Left lung (tissue), 10 donors: ENCODE measurements around the gene EPHB4. TPM values are rescaled to one million over a fixed set of nuclear protein-coding genes. Genes with fewer than 3 reads are reported as not detected.
A peak's percentile ranks its signal among the peaks of the same experiment; 100 is the strongest.
"Not testable (repeated sequence)": the region's sequence is repeated elsewhere in the genome, so short reads cannot be mapped to it uniquely, and the experiment has no call there.

Experiments used
- ATAC-seq: fragments of 200-7000 bp; cut with Tn5 transposase; one replicate; pipeline ENCODE4 v1.9.1; 2020; ENCODE audit warnings: moderate library complexity
- DNase-seq, 4 donors: peaks; one replicate each; pipeline ENCODE4 v3.0.0-alpha.2; 2013 to 2020
- H3K27ac ChIP-seq, 2 donors: fragments of 200-600 bp; sonication (generic) in 1 of 2; one replicate each; pipeline versions ENCODE4 v1.5.0 to v1.8.0; 2020 to 2021
- H3K27me3 ChIP-seq, 2 donors: fragments of 200-600 bp; sonication (generic) in 1 of 2; one replicate each; pipeline versions ENCODE4 v1.5.0 to v1.8.0; 2020 to 2021
- H3K36me3 ChIP-seq, 2 donors: fragments of 200-600 bp; sonication (generic) in 1 of 2; one replicate each; pipeline versions ENCODE4 v1.5.0 to v1.8.0; 2020 to 2021
- H3K4me1 ChIP-seq, 2 donors: fragments of 200-600 bp; one replicate each; pipeline ENCODE4 v1.8.0; 2021
- H3K4me3 ChIP-seq, 2 donors: fragments of 200-600 bp; sonication (generic) in 1 of 2; one replicate each; pipeline versions ENCODE4 v1.5.0 to v1.8.0; 2020 to 2021; ENCODE audit warnings: mild to moderate bottlenecking in 1 of 2
- H3K9me3 ChIP-seq, 2 donors: fragments of 200-600 bp; sonication (generic) in 1 of 2; one replicate each; pipeline versions ENCODE4 v1.5.0 to v1.8.0; 2020 to 2021
- intact Hi-C, 2 donors: fragments of 100-400 bp; cut with DNase I; formaldehyde crosslinking; loops; one replicate each; pipeline versions ENCODE4 v1.11.2 to v1.14.2; 2022
- polyA plus RNA-seq, 6 donors: library from polyadenylated mRNA; unstranded; fragments of 120-200 nt; gene quantifications; one replicate each; pipeline ENCODE4 v1.2.1, GENCODE V29; 2013; ENCODE audit not compliant: insufficient read length in 6 of 6
- total RNA-seq, 2 donors: library from RNA; stranded (reverse); fragmentation: NEBNext Ultra II Directional; extraction: Animal tissue kit (Norgen Biotek cat#: 25700); gene quantifications; one replicate each; pipeline ENCODE4 v1.2.1, GENCODE V29; 2021
- TF ChIP-seq, protein P1 (sequence below), 2 donors: fragments of 200-600 bp; sonication (generic) in 1 of 2; IDR thresholded peaks; one replicate each; pipeline versions ENCODE4 v1.5.0 to v1.8.0; 2021; ENCODE audit warnings: antibody characterized with exemption in 2 of 2
- donor health status: DM: no; HTN: yes; CAD: no.
- donor health status: DM: no; HTN: no; CAD: no.

Gene EPHB4
- total and polyA plus RNA-seq, 8 donors = 72.9 to 123 (median 98.8) TPM

DNA sequence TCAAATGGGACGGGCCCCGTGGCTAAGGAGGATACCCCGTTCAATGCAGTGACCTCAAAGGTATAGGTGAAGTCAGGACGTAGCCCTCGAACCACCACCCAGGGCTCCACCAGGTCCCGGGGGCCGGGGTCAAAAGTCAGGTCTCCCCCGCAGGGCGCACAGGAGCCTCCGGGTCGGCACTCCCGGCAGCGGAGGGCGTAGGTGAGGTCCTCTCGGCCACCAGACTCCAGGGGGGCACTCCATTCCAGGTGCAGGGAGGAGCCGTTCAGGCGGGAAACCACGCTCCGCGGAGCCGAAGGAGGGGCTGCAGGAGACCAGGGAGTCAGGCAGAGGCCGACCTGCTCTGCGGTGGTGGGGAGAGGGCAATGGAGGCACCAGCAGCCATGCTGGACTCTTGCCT lies 7.7 kb downstream of the EPHB4 start:
- Histone ChIP-seq H3K27ac (no peak overlapping the region), H3K4me1 (peaks cover 0 to 10% of the 10 kb centered on the region in 2 donors), H3K27me3 (no peaks in the 10 kb centered on the region), H3K9me3 (no peaks in the 10 kb centered on the region), H3K36me3 (peaks cover 0 to 93% of the 10 kb centered on the region in 2 donors), H3K4me3 (no peak overlapping the region)
- TF ChIP-seq, protein P1, sequence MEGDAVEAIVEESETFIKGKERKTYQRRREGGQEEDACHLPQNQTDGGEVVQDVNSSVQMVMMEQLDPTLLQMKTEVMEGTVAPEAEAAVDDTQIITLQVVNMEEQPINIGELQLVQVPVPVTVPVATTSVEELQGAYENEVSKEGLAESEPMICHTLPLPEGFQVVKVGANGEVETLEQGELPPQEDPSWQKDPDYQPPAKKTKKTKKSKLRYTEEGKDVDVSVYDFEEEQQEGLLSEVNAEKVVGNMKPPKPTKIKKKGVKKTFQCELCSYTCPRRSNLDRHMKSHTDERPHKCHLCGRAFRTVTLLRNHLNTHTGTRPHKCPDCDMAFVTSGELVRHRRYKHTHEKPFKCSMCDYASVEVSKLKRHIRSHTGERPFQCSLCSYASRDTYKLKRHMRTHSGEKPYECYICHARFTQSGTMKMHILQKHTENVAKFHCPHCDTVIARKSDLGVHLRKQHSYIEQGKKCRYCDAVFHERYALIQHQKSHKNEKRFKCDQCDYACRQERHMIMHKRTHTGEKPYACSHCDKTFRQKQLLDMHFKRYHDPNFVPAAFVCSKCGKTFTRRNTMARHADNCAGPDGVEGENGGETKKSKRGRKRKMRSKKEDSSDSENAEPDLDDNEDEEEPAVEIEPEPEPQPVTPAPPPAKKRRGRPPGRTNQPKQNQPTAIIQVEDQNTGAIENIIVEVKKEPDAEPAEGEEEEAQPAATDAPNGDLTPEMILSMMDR (IDR thresholded peaks at IDR 0.05) = no peak
- ATAC-seq = no peak
- intact Hi-C loops = no loop called here
- peak in 1 of 4 donors; percentile 61 for DNase-seq

DNA sequence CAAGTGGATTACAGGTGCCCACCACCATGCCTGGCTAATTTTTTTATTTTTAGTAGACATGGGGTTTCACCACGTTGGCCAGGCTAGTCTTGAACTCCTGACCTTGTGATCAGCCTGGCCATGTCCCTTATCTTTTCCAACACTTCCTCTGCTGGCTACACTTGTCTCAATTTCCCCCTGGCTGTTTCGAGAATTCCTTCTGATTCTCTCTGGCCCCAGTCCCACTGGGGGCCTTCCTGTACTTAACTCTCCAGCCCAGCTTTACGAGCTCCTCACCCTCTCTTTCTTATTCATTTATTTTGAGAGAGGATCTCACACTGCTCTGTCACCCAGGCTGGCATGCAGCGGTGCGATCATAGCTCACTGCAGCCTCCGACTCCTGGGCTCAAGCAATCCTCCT lies 8.5 kb downstream of the EPHB4 start:
- TF ChIP-seq, protein P1 (IDR thresholded peaks at IDR 0.05) = no peak
- Histone ChIP-seq H3K4me1 (peaks cover 0 to 7% of the 10 kb centered on the region in 2 donors), H3K4me3 (no peak overlapping the region), H3K27me3 (no peaks in the 10 kb centered on the region), H3K9me3 (no peaks in the 10 kb centered on the region), H3K27ac (no peak overlapping the region), H3K36me3 (peaks cover 0 to 94% of the 10 kb centered on the region in 2 donors)
- intact Hi-C loops = no loop called here
- ATAC-seq (no peak), DNase-seq (peak in 1 of 4 donors; percentile 20)

DNA sequence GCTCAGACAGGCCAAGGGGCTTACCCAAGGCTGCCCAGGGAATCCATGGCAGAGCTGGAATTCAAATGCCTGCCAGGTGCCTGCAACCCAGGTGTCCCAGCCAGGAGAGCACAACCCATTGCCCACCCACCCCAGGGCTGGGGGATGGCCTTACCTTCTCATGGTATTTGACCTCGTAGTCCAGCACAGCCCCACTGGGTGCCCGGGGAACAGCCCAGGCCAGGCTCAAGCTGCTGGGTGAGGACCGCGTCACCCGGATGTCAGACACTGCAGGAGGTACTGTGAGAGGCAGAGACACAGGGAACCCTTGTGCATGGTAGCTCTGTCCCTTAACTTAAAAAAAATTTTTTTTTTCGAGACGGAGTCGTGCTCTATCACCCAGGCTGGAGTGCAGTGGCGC lies 9.0 kb downstream of the EPHB4 start:
- Histone ChIP-seq H3K4me3 (no peak overlapping the region), H3K4me1 (peaks cover 0 to 10% of the 10 kb centered on the region in 2 donors), H3K36me3 (peaks cover 0 to 94% of the 10 kb centered on the region in 2 donors), H3K9me3 (no peaks in the 10 kb centered on the region), H3K27ac (no peak overlapping the region), H3K27me3 (no peaks in the 10 kb centered on the region)
- DNase-seq (peak in 1 of 4 donors; percentile 67), ATAC-seq (no peak)
- intact Hi-C loops = no loop called here
- TF ChIP-seq, protein P1 (IDR thresholded peaks at IDR 0.05) = no peak

DNA sequence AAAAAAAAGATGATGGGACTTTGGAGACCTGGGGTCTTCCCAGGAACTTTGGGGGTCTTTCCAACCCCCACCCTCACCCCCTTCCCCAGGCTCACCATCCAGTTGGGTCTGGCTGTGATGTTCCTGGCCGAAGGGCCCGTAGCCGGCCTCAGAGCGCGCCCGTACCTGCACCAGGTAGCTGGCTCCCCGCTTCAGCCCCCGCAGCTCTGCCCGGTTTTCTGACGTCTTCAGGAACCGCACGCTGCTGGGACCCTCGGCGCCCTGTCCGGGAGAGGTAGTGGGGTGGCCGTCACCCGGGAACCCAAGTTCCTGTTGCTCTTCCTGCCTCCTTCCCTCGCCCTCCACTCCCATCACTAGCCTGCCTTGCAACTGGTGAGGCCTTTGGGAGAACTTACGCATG lies 10.2 kb downstream of the EPHB4 start:
- DNase-seq = no peak
- TF ChIP-seq, protein P1 (IDR thresholded peaks at IDR 0.05) = no peak
- intact Hi-C loops = no loop called here
- no peak overlapping the region for H3K27ac ChIP-seq
- no peak for ATAC-seq
- peaks cover 0 to 10% of the 10 kb centered on the region in 2 donors for H3K4me1 ChIP-seq
- H3K27me3 ChIP-seq = no peaks in the 10 kb centered on the region
- H3K9me3 ChIP-seq = no peaks in the 10 kb centered on the region
- peaks cover 0 to 94% of the 10 kb centered on the region in 2 donors for H3K36me3 ChIP-seq
- H3K4me3 ChIP-seq = no peak overlapping the region

DNA sequence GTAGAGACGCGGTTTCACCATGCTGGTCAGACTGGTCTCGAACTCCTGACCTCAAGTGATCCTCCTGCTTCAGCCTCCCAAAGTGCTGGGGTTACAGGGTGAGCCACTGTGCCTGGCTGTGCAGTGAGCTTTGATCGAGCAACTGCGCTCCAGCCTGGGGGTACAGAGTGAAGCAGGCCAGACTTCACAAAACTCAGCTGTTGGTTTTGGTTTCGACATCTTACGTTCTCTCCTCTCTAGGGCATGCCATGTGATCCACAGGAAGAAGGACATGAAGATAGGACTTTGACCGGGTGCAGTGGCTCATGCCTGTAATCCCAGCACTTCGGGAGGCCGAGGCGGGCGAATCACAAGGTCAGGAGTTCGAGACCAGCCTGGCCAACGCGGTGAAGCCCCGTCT lies 10.8 kb downstream of the EPHB4 start:
- ATAC-seq, H3K9me3 ChIP-seq, intact Hi-C loops, H3K4me3 ChIP-seq, H3K27me3 ChIP-seq, DNase-seq, H3K27ac ChIP-seq: not testable (repeated sequence)
- Histone ChIP-seq H3K36me3 (peaks cover 0 to 94% of the 10 kb centered on the region in 2 donors), H3K4me1 (peaks cover 0 to 10% of the 10 kb centered on the region in 2 donors)

DNA sequence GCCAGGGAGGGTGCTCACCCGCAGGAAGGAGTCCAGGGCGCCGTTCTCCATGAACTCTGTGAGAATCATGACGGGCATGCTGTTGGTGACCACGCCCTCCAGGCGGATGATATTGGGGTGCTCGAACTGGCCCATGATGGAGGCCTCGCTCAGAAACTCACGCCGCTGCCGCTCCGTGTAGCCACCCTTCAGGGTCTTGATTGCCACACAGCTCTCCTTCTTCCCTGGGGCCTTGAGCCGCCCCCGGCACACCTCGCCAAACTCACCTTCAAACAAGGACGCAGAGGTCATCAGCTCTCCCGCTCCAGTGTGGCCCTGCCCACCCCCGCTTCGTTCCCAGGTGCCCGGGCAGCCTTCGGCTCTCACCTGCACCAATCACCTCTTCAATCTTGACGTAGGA lies 14.6 kb downstream of the EPHB4 start:
- TF ChIP-seq, protein P1 (IDR thresholded peaks at IDR 0.05) = no peak
- Histone ChIP-seq H3K27ac (no peak overlapping the region), H3K4me1 (peaks cover 0 to 10% of the 10 kb centered on the region in 2 donors), H3K27me3 (no peaks in the 10 kb centered on the region), H3K36me3 (peaks cover 0 to 95% of the 10 kb centered on the region in 2 donors), H3K9me3 (no peaks in the 10 kb centered on the region), H3K4me3 (no peak overlapping the region)
- ATAC-seq (no peak), DNase-seq (no peak)
- intact Hi-C loops = no loop called here
